Caco-2 (cell line): Measurements from ENCODE around the gene WNT5B. TPM values are rescaled to one million over a fixed set of nuclear protein-coding genes. Genes with fewer than 3 reads are reported as not detected.

Source experiments
- BruUV-seq: library from RNA; stranded (reverse); fragments of 400-500 nt; replicated peaks from 2 replicates; lab custom pipeline; 2021; lab: Mats Ljungman, UMichigan
- CTCF ChIA-PET: fragments of 300-600 bp; sonication (Branson Sonifier 250); formaldehyde crosslinking; loops from one replicate; lab custom pipeline; 2022; ENCODE audit warnings: antibody characterized with exemption; lab: Charles Lee
- POLR2A ChIA-PET: fragments of 300-600 bp; sonication (Branson Sonifier 250); formaldehyde crosslinking; loops from one replicate; lab custom pipeline; 2022; ENCODE audit warnings: antibody characterized with exemption; lab: Charles Lee
- DNase-seq, 2 experiments: peaks; one replicate each; pipeline versions ENCODE4 v3.0.0 to v3.0.0-alpha.2; 2020 to 2022
- H3K27me3 ChIP-seq: replicated peaks from 2 replicates; pipeline ENCODE4 v1.6.0; 2011; ENCODE audit warnings: low read length; ENCODE audit not compliant: control insufficient read depth, insufficient read depth
- H3K36me3 ChIP-seq: 2 replicates; pipeline ENCODE4 v1.5.1; 2011; ENCODE audit warnings: low read length; ENCODE audit not compliant: control insufficient read depth, insufficient read depth
- H3K4me1 ChIP-seq: fragments of 250-450 bp; sonication (Bioruptor Pico); 2 replicates; pipeline ENCODE4 v1.5.1; 2020; ENCODE audit warnings: mild to moderate bottlenecking
- H3K4me3 ChIP-seq: 2 replicates; pipeline ENCODE4 v1.5.1; 2011; ENCODE audit warnings: low read depth, mild to moderate bottlenecking, control low read depth, low read length
- H3K9me3 ChIP-seq: fragments of 250-450 bp; sonication (Bioruptor Pico); 2 replicates; pipeline ENCODE4 v1.5.1; 2020; ENCODE audit warnings: mild to moderate bottlenecking, moderate library complexity
- H3K27ac Mint-ChIP-seq: one replicate; pipeline ENCODE4 v1.8.0; 2022; ENCODE audit warnings: mixed read lengths; ENCODE audit not compliant: unreplicated experiment
- H3K27me3 Mint-ChIP-seq: one replicate; pipeline ENCODE4 v1.8.0; 2022; ENCODE audit warnings: mixed read lengths; ENCODE audit not compliant: insufficient read depth, unreplicated experiment
- H3K36me3 Mint-ChIP-seq: one replicate; pipeline ENCODE4 v1.8.0; 2022; ENCODE audit warnings: mild to moderate bottlenecking, mixed read lengths; ENCODE audit not compliant: insufficient read depth, unreplicated experiment
- H3K4me1 Mint-ChIP-seq: one replicate; pipeline ENCODE4 v1.8.0; 2022; ENCODE audit warnings: low read depth, mixed read lengths; ENCODE audit not compliant: unreplicated experiment
- H3K4me3 Mint-ChIP-seq: one replicate; pipeline ENCODE4 v1.8.0; 2022; ENCODE audit warnings: mild to moderate bottlenecking, moderate library complexity, mixed read lengths; ENCODE audit not compliant: unreplicated experiment
- H3K9me3 Mint-ChIP-seq: one replicate; pipeline ENCODE4 v1.8.0; 2022; ENCODE audit warnings: mixed read lengths; ENCODE audit not compliant: unreplicated experiment
- CTCF ChIP-seq, 2 experiments: fragments of 200-600 bp in 1 of 2; IDR thresholded peaks; 1 replicate in 1 of 2; 2 replicates in 1 of 2; pipeline versions ENCODE4 v1.5.1 to v1.8.0; 2011 to 2022; ENCODE audit warnings: antibody characterized with exemption in 1 of 2, control low read depth in 1 of 2, inconsistent platforms in 1 of 2, low read depth in 1 of 2, low read length in 1 of 2, mild to moderate bottlenecking in 1 of 2, moderate library complexity in 1 of 2; ENCODE audit not compliant: insufficient read depth in 1 of 2, severe bottlenecking in 1 of 2, unreplicated experiment in 1 of 2
- intact Hi-C: fragments of 100-400 bp; cut with micrococcal nuclease; formaldehyde crosslinking; loops from one replicate; pipeline ENCODE4 v1.10.0; 2022; ENCODE audit not compliant: unreplicated experiment
- total RNA-seq: library from RNA; stranded (reverse); gene quantifications from 2 replicates; pipeline ENCODE4 v1.2.3, GENCODE V29; 2022

The WNT5B gene
- total RNA-seq, 1 experiment from 2014 or later, result 6.9 TPM

- ChIA-PET POLR2A (interaction anchor here (0.7 kb wide), 1 partner anchor 57 kb away, joined by 4 read pairs; the partner anchor contains the start of gene ADIPOR2), CTCF (interaction anchor here (0.5 to 3.5 kb wide), 29 partner anchors 10 to 516 kb away, joined by 3 to 52 read pairs (median 4); partner anchors contain the start of gene ADIPOR2)
- H3K4me1 ChIP-seq, result peaks cover 18% of the 10 kb centered on the region
- H3K9me3 ChIP-seq, result no peaks in the 10 kb centered on the region
- intact Hi-C loops, result loop anchor here (1.0 kb wide), 2 partner anchors 157 to 306 kb away; no protein-coding TSS in a partner anchor
- DNase-seq, result no peak
- H3K4me1 Mint-ChIP-seq, result peaks cover 20% of the 10 kb centered on the region
- no TSS peak for BruUV-seq
- no peak overlapping the region for H3K27ac Mint-ChIP-seq
- no peak overlapping the region for H3K4me3 Mint-ChIP-seq
- no peaks in the 10 kb centered on the region for H3K27me3 ChIP-seq
- no peaks in the 10 kb centered on the region for H3K36me3 ChIP-seq
- no peak overlapping the region for H3K4me3 ChIP-seq
- no peaks in the 10 kb centered on the region for H3K9me3 Mint-ChIP-seq
- TF ChIP-seq CTCF (IDR thresholded peaks at IDR 0.05; ENCODE audit: insufficient read depth in 1 of 2, low read depth in 1 of 2, low read length in 1 of 2, severe bottlenecking in 1 of 2, unreplicated experiment in 1 of 2), result no peak
- no peaks in the 10 kb centered on the region for H3K27me3 Mint-ChIP-seq
- H3K36me3 Mint-ChIP-seq, result no peaks in the 10 kb centered on the region
Observed at GRCh38 chr12:1634149-1634548, 5.1 kb downstream of the WNT5B start.

- Histone ChIP-seq H3K27me3 (no peaks in the 10 kb centered on the region), H3K36me3 (no peaks in the 10 kb centered on the region), H3K9me3 (no peaks in the 10 kb centered on the region), H3K4me1 (peaks cover 17% of the 10 kb centered on the region), H3K4me3 (no peak overlapping the region)
- peaks cover 16% of the 10 kb centered on the region for H3K4me1 Mint-ChIP-seq
- ChIA-PET CTCF (interaction anchor here (0.5 to 3.5 kb wide), 34 partner anchors 9 to 517 kb away, joined by 3 to 52 read pairs (median 4); partner anchors contain the start of genes ADIPOR2 and CACNA1C), POLR2A (interaction anchor here (0.5 to 0.7 kb wide), 2 partner anchors 18 to 56 kb away, joined by 3 to 4 read pairs; partner anchors contain the start of gene ADIPOR2)
- H3K9me3 Mint-ChIP-seq, result no peaks in the 10 kb centered on the region
- H3K27me3 Mint-ChIP-seq, result no peaks in the 10 kb centered on the region
- H3K27ac Mint-ChIP-seq, result no peak overlapping the region
- H3K36me3 Mint-ChIP-seq, result no peaks in the 10 kb centered on the region
- no peak overlapping the region for H3K4me3 Mint-ChIP-seq
- peak; percentile 93 to 96 for TF ChIP-seq CTCF (IDR thresholded peaks at IDR 0.05; ENCODE audit: insufficient read depth in 1 of 2, low read depth in 1 of 2, low read length in 1 of 2, severe bottlenecking in 1 of 2, unreplicated experiment in 1 of 2)
- DNase-seq, result peak; percentile 79 to 87
- BruUV-seq, result no TSS peak
- intact Hi-C loops, result loop anchor here (1.0 kb wide), 2 partner anchors 157 to 306 kb away; no protein-coding TSS in a partner anchor
Observed at GRCh38 chr12:1634590-1635191, 5.7 kb downstream of the WNT5B start.

GRCh38 chr12:1635301-1636095, 6.5 kb downstream of the WNT5B start:
- intact Hi-C loops, result no loop called here
- Mint-ChIP-seq H3K36me3 (no peaks in the 10 kb centered on the region), H3K4me3 (no peak overlapping the region), H3K27ac (no peak overlapping the region), H3K27me3 (no peaks in the 10 kb centered on the region), H3K4me1 (peaks cover 16% of the 10 kb centered on the region), H3K9me3 (no peaks in the 10 kb centered on the region)
- H3K9me3 ChIP-seq, result no peaks in the 10 kb centered on the region
- BruUV-seq, result no TSS peak
- no peaks in the 10 kb centered on the region for H3K27me3 ChIP-seq
- TF ChIP-seq CTCF (IDR thresholded peaks at IDR 0.05; ENCODE audit: insufficient read depth in 1 of 2, low read depth in 1 of 2, low read length in 1 of 2, severe bottlenecking in 1 of 2, unreplicated experiment in 1 of 2), result no peak
- no peak overlapping the region for H3K4me3 ChIP-seq
- no peaks in the 10 kb centered on the region for H3K36me3 ChIP-seq
- peaks cover 14% of the 10 kb centered on the region for H3K4me1 ChIP-seq
- ChIA-PET POLR2A (interaction anchor here (0.5 kb wide), 1 partner anchor 17 kb away, joined by 3 read pairs; no protein-coding TSS in a partner anchor), CTCF (interaction anchor here (0.7 to 3.5 kb wide), 22 partner anchors 8 to 518 kb away, joined by 3 to 52 read pairs (median 4); partner anchors contain the start of genes ADIPOR2 and CACNA1C)
- DNase-seq, result no peak
